Keratinocyte (primary cell): ENCODE data around the gene OR52E8. TPM values are rescaled to one million over a fixed set of nuclear protein-coding genes. Genes with fewer than 3 reads are reported as not detected.

Source experiments
- DNase-seq: peaks from one replicate; pipeline ENCODE4 v3.0.0-alpha.2; 2011; ENCODE audit warnings: low read depth, missing footprints, low spot score
- FAIRE-seq: peaks from 2 replicates; lab custom pipeline; 2011; peaks lifted over from hg19 to GRCh38; lab: Jason Lieb, UNC
- H2AFZ ChIP-seq: 2 replicates; pipeline ENCODE4 v1.6.0; 2012; ENCODE audit warnings: low read length, control low read depth, inconsistent platforms; ENCODE audit not compliant: control insufficient read depth
- H3K27ac ChIP-seq: 2 replicates; pipeline ENCODE4 v1.5.1; 2011; ENCODE audit warnings: low read length; ENCODE audit not compliant: control insufficient read depth, insufficient read depth
- H3K27me3 ChIP-seq: 3 replicates; pipeline ENCODE4 v1.6.0; 2011; ENCODE audit warnings: low read length; ENCODE audit not compliant: control insufficient read depth, insufficient read depth; ENCODE audit errors: extremely low read depth
- H3K36me3 ChIP-seq, 2 experiments: 2 replicates in 1 of 2; 3 replicates in 1 of 2; pipeline ENCODE4 v1.5.1; 2011; ENCODE audit warnings: low read length in 2 of 2, mild to moderate bottlenecking in 1 of 2; ENCODE audit not compliant: control insufficient read depth in 2 of 2, insufficient read depth in 2 of 2; ENCODE audit errors: extremely low read depth in 1 of 2
- H3K4me1 ChIP-seq: 3 replicates; pipeline ENCODE4 v1.5.1; 2011; ENCODE audit warnings: low read length; ENCODE audit not compliant: control insufficient read depth, insufficient read depth; ENCODE audit errors: extremely low read depth
- H3K4me2 ChIP-seq: 3 replicates; pipeline ENCODE4 v1.6.0; 2011; ENCODE audit warnings: low read depth, low read length; ENCODE audit not compliant: control insufficient read depth, insufficient read depth; ENCODE audit errors: extremely low read depth
- H3K4me3 ChIP-seq, 3 experiments: fragments of 200-600 bp in 1 of 3; sonication (generic) in 1 of 3; 2 replicates in 2 of 3; 3 replicates in 1 of 3; pipeline ENCODE4 v1.5.1; 2011 to 2016; ENCODE audit warnings: low read length in 3 of 3, mild to moderate bottlenecking in 3 of 3, control low read depth in 2 of 3, inconsistent platforms in 1 of 3, low read depth in 1 of 3, mixed read lengths in 1 of 3, mixed run types in 1 of 3, moderate library complexity in 1 of 3; ENCODE audit not compliant: control insufficient read depth in 2 of 3, insufficient read depth in 2 of 3; ENCODE audit errors: extremely low read depth in 1 of 3
- H3K79me2 ChIP-seq: 2 replicates; pipeline ENCODE4 v1.6.0; 2012; ENCODE audit warnings: low read length; ENCODE audit not compliant: control insufficient read depth, insufficient read depth
- H3K9ac ChIP-seq: 3 replicates; pipeline ENCODE4 v1.6.0; 2011; ENCODE audit warnings: low read length; ENCODE audit not compliant: control insufficient read depth, insufficient read depth; ENCODE audit errors: extremely low read depth
- H3K9me1 ChIP-seq: 3 replicates; pipeline ENCODE4 v1.6.0; 2011; ENCODE audit warnings: low read length; ENCODE audit not compliant: control insufficient read depth, insufficient read depth; ENCODE audit errors: extremely low read depth
- H3K9me3 ChIP-seq: 2 replicates; pipeline ENCODE4 v1.5.1; 2012; ENCODE audit warnings: low read depth, low read length; ENCODE audit not compliant: control insufficient read depth
- H4K20me1 ChIP-seq: 3 replicates; pipeline ENCODE4 v1.6.0; 2011; ENCODE audit warnings: low read length; ENCODE audit not compliant: control insufficient read depth, insufficient read depth; ENCODE audit errors: extremely low read depth
- EZH2 ChIP-seq: IDR thresholded peaks from one replicate; pipeline ENCODE4 v1.6.1; 2012; ENCODE audit warnings: inconsistent platforms, mild to moderate bottlenecking, low read length, moderate library complexity
- dilution Hi-C: fragments of 300-500 bp; cut with MboI; formaldehyde crosslinking; loops from one replicate; pipeline ENCODE4 v1.7.0; 2020; ENCODE audit warnings: low sequenced_read_pairs; ENCODE audit not compliant: extremely low pct_ligation_motif_present
- polyA plus RNA-seq, 5 experiments: library from polyadenylated mRNA; depleted of rRNA in 3 of 5; stranded (reverse) in 3 of 5; stranded (forward) in 1 of 5; unstranded in 1 of 5; fragments of >200 nt; gene quantifications; 1 replicate in 1 of 5; 2 replicates in 3 of 5; 3 replicates in 1 of 5; pipeline versions ENCODE4 v1.2.1 to v1.2.3, GENCODE V29; 2011 to 2012; ENCODE audit warnings: missing spikeins in 2 of 5, low read depth in 1 of 5, low replicate concordance in 1 of 5
- TF ChIP-seq, protein P1 (sequence below), 3 experiments: IDR thresholded peaks in 1 of 3; conservative IDR thresholded peaks in 1 of 3; optimal IDR thresholded peaks in 1 of 3; 2 replicates in 2 of 3; 3 replicates in 1 of 3; pipeline versions ENCODE3 to v1.5.1; 2011; ENCODE audit warnings: low read length in 3 of 3, mild to moderate bottlenecking in 3 of 3, moderate library complexity in 2 of 3, control low read depth in 1 of 3, inconsistent platforms in 1 of 3; ENCODE audit not compliant: insufficient read depth in 2 of 3; ENCODE audit errors: extremely low read depth in 1 of 3

The OR52E8 gene
- polyA plus RNA-seq, 1 donor (not counting 4 experiments of a cell fraction or from before 2014, with no cell fraction given): not detected

DNA sequence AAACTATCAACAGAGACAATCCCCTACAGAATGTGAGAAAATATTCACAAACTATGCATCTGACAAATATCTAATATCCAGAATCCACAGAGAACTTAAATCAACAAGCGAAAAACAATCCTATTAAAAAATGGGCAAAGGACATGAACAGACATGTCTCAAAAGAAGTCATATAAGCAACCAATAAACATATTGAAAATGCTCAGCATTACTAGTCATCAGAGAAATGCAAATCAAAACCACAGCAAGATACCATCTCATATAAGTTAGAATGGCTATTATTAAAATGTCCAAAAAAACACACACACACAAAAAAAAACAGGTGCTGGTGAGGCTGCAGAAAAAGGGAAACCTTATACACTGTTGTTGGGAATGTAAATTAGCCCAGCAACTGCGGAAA is 8.3 kb upstream of the OR52E8 start:
- no peaks in the 10 kb centered on the region for H3K27me3 ChIP-seq
- no peak for TF ChIP-seq EZH2
- TF ChIP-seq, protein P1, sequence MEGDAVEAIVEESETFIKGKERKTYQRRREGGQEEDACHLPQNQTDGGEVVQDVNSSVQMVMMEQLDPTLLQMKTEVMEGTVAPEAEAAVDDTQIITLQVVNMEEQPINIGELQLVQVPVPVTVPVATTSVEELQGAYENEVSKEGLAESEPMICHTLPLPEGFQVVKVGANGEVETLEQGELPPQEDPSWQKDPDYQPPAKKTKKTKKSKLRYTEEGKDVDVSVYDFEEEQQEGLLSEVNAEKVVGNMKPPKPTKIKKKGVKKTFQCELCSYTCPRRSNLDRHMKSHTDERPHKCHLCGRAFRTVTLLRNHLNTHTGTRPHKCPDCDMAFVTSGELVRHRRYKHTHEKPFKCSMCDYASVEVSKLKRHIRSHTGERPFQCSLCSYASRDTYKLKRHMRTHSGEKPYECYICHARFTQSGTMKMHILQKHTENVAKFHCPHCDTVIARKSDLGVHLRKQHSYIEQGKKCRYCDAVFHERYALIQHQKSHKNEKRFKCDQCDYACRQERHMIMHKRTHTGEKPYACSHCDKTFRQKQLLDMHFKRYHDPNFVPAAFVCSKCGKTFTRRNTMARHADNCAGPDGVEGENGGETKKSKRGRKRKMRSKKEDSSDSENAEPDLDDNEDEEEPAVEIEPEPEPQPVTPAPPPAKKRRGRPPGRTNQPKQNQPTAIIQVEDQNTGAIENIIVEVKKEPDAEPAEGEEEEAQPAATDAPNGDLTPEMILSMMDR (optimal IDR thresholded peaks at IDR 0.05 in 1 of 3, IDR thresholded peaks at IDR 0.05 in 1 of 3, conservative IDR thresholded peaks at IDR 0.05 in 1 of 3; ENCODE audit: extremely low read depth in 1 of 3, insufficient read depth in 2 of 3, low read length in 3 of 3): no peak
- no peaks in the 10 kb centered on the region for H3K79me2 ChIP-seq
- no peaks in the 10 kb centered on the region for H3K4me1 ChIP-seq
- H3K27ac ChIP-seq: no peak overlapping the region
- H4K20me1 ChIP-seq: no peaks in the 10 kb centered on the region
- H3K9ac ChIP-seq: no peak overlapping the region
- no peak for DNase-seq
- no peaks in the 10 kb centered on the region for H3K36me3 ChIP-seq
- H3K9me3 ChIP-seq: no peaks in the 10 kb centered on the region
- dilution Hi-C loops: no loop called here
- H3K4me3 ChIP-seq: no peak overlapping the region
- H3K4me2 ChIP-seq: no peak overlapping the region
- no peak overlapping the region for H2AFZ ChIP-seq
- FAIRE-seq: no peak
- no peaks in the 10 kb centered on the region for H3K9me1 ChIP-seq

DNA sequence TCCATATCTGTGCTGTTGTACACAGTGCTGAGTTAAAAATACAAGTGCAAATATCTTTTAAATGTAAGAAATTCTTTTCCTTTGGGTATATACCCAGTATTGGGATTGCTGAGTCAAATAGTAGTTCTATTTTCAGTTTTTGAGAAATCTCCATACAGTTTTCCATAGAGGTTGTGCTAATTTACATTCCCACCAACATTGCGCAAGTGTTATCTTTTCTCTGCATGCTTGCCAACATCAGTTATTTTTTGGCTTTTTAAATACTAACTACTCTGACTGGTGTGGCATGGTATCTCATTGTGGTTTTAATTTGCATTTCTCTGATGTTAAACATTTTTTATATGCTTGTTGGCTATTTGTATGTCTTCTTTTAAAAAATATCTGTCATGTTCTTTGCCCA is 6.5 kb downstream of the OR52E8 start:
- FAIRE-seq (no peak), DNase-seq (no peak)
- H3K27me3 ChIP-seq: no peaks in the 10 kb centered on the region
- no peak for TF ChIP-seq EZH2
- TF ChIP-seq, protein P1 (optimal IDR thresholded peaks at IDR 0.05 in 1 of 3, IDR thresholded peaks at IDR 0.05 in 1 of 3, conservative IDR thresholded peaks at IDR 0.05 in 1 of 3; ENCODE audit: extremely low read depth in 1 of 3, insufficient read depth in 2 of 3, low read length in 3 of 3): no peak
- no peaks in the 10 kb centered on the region for H3K4me1 ChIP-seq
- H3K36me3 ChIP-seq: no peaks in the 10 kb centered on the region
- dilution Hi-C loops: no loop called here
- H3K9me1 ChIP-seq: no peaks in the 10 kb centered on the region
- no peak overlapping the region for H3K27ac ChIP-seq
- no peak overlapping the region for H3K4me3 ChIP-seq
- no peak overlapping the region for H2AFZ ChIP-seq
- no peaks in the 10 kb centered on the region for H4K20me1 ChIP-seq
- H3K9ac ChIP-seq: no peak overlapping the region
- H3K9me3 ChIP-seq: no peaks in the 10 kb centered on the region
- H3K79me2 ChIP-seq: no peaks in the 10 kb centered on the region
- H3K4me2 ChIP-seq: no peak overlapping the region
